IPS-20b (cell line): ENCODE measurements around the gene GOLGA6L25.
A peak's percentile ranks its signal among the peaks of the same experiment; 100 is the strongest.
"Not testable (repeated sequence)": the region's sequence is repeated elsewhere in the genome, so short reads cannot be mapped to it uniquely, and the experiment has no call there.

ENCODE experiments used
- H3K27ac ChIP-seq: one replicate; pipeline ENCODE4 v1.5.1; 2013; ENCODE audit warnings: low read length
- H3K27me3 ChIP-seq: 2 replicates; pipeline ENCODE4 v1.6.1; 2013; ENCODE audit warnings: mild to moderate bottlenecking, low read length, inconsistent platforms; ENCODE audit not compliant: insufficient read depth
- H3K36me3 ChIP-seq: 2 replicates; pipeline ENCODE4 v1.6.1; 2013; ENCODE audit warnings: low read depth, mild to moderate bottlenecking, inconsistent platforms, low read length, moderate library complexity; ENCODE audit not compliant: insufficient read depth
- H3K4me1 ChIP-seq: 2 replicates; pipeline ENCODE4 v1.6.1; 2013; ENCODE audit warnings: mild to moderate bottlenecking, control low read depth, inconsistent platforms, low read length, moderate library complexity; ENCODE audit not compliant: insufficient read depth
- H3K4me3 ChIP-seq: 2 replicates; pipeline ENCODE4 v1.5.1; 2013; ENCODE audit warnings: mild to moderate bottlenecking, low read length, inconsistent platforms
- H3K9ac ChIP-seq: 2 replicates; pipeline ENCODE4 v1.6.1; 2013; ENCODE audit warnings: low read depth, mild to moderate bottlenecking, inconsistent platforms, low read length, moderate library complexity
- H3K9me3 ChIP-seq: 2 replicates; pipeline ENCODE4 v1.6.1; 2013; ENCODE audit warnings: mild to moderate bottlenecking, low read depth, low read length, inconsistent platforms; ENCODE audit not compliant: insufficient read depth

GOLGA6L25 gene

GRCh38 chr15:28553268-28553667 lies at the start of gene GOLGA6L25:
GOLGA6L25 (plus strand) TSS chr15:28553568; CDS start chr15:28553629, 61 bp downstream.
- not testable (repeated sequence) for H3K4me1 ChIP-seq, H3K9me3 ChIP-seq, H3K36me3 ChIP-seq, H3K27me3 ChIP-seq, H3K9ac ChIP-seq, H3K27ac ChIP-seq, H3K4me3 ChIP-seq

- H3K4me1 ChIP-seq, H3K9me3 ChIP-seq, H3K27ac ChIP-seq, H3K4me3 ChIP-seq, H3K36me3 ChIP-seq, H3K9ac ChIP-seq, H3K27me3 ChIP-seq: not testable (repeated sequence)
Measured at GRCh38 chr15:28508217-28508889, 45.0 kb upstream of the GOLGA6L25 start.

GRCh38 chr15:28514128-28514527 lies 39.2 kb upstream of the GOLGA6L25 start:
- not testable (repeated sequence) for H3K36me3 ChIP-seq, H3K27me3 ChIP-seq, H3K4me1 ChIP-seq, H3K9me3 ChIP-seq, H3K4me3 ChIP-seq, H3K9ac ChIP-seq, H3K27ac ChIP-seq

- not testable (repeated sequence) for H3K9ac ChIP-seq
Measured at GRCh38 chr15:28515208-28515607, 38.2 kb upstream of the GOLGA6L25 start.

GRCh38 chr15:28532954-28533353 lies 20.4 kb upstream of the GOLGA6L25 start, which contains the start of gene GOLGA8G:
GOLGA8G (minus strand) TSS chr15:28532971; CDS start chr15:28532909, 62 bp downstream.
- H3K9me3 ChIP-seq, H3K4me1 ChIP-seq, H3K9ac ChIP-seq, H3K36me3 ChIP-seq, H3K27ac ChIP-seq, H3K4me3 ChIP-seq, H3K27me3 ChIP-seq: not testable (repeated sequence)

More at GRCh38 chr15:28515208-28515607, 38.2 kb upstream of the GOLGA6L25 start:
- H3K36me3 ChIP-seq, H3K9me3 ChIP-seq, H3K4me1 ChIP-seq, H3K27me3 ChIP-seq, H3K4me3 ChIP-seq, H3K27ac ChIP-seq: not testable (repeated sequence)

GRCh38 chr15:28573351-28573750 lies 20.0 kb downstream of the GOLGA6L25 start:
- not testable (repeated sequence) for H3K9me3 ChIP-seq, H3K27ac ChIP-seq, H3K36me3 ChIP-seq, H3K4me3 ChIP-seq, H3K4me1 ChIP-seq, H3K27me3 ChIP-seq, H3K9ac ChIP-seq

- not testable (repeated sequence) for H3K27me3 ChIP-seq, H3K4me1 ChIP-seq, H3K27ac ChIP-seq, H3K9me3 ChIP-seq, H3K9ac ChIP-seq, H3K36me3 ChIP-seq, H3K4me3 ChIP-seq
Measured at GRCh38 chr15:28588977-28589606, 35.7 kb downstream of the GOLGA6L25 start.

- H3K4me3 ChIP-seq, result peak overlapping the region; percentile 59; the same call in 1 of the 2 replicates
- not testable (repeated sequence) for H3K9me3 ChIP-seq, H3K27me3 ChIP-seq, H3K27ac ChIP-seq, H3K9ac ChIP-seq, H3K4me1 ChIP-seq, H3K36me3 ChIP-seq
Measured at GRCh38 chr15:28589769-28590168, 36.4 kb downstream of the GOLGA6L25 start.

GRCh38 chr15:28592395-28592794 lies 39.0 kb downstream of the GOLGA6L25 start:
- not testable (repeated sequence) for H3K27me3 ChIP-seq, H3K36me3 ChIP-seq, H3K27ac ChIP-seq, H3K9ac ChIP-seq, H3K9me3 ChIP-seq, H3K4me3 ChIP-seq, H3K4me1 ChIP-seq

- H3K9ac ChIP-seq, H3K27me3 ChIP-seq, H3K36me3 ChIP-seq, H3K27ac ChIP-seq, H3K4me3 ChIP-seq, H3K9me3 ChIP-seq, H3K4me1 ChIP-seq: not testable (repeated sequence)
Measured at GRCh38 chr15:28593424-28594129, 40.2 kb downstream of the GOLGA6L25 start.

GRCh38 chr15:28597471-28597870 lies 44.1 kb downstream of the GOLGA6L25 start:
- H3K4me3 ChIP-seq, H3K4me1 ChIP-seq, H3K27me3 ChIP-seq, H3K27ac ChIP-seq, H3K36me3 ChIP-seq, H3K9ac ChIP-seq, H3K9me3 ChIP-seq: not testable (repeated sequence)

- not testable (repeated sequence) for H3K9ac ChIP-seq, H3K9me3 ChIP-seq, H3K27ac ChIP-seq, H3K27me3 ChIP-seq, H3K4me1 ChIP-seq, H3K4me3 ChIP-seq, H3K36me3 ChIP-seq
Measured at GRCh38 chr15:28598209-28598608, 44.8 kb downstream of the GOLGA6L25 start.
